Neural crest cell (in vitro differentiated cells): Measurements from ENCODE around the gene XAF1. TPM values are rescaled to one million over a fixed set of nuclear protein-coding genes. Genes with fewer than 3 reads are reported as not detected.
A peak's percentile ranks its signal among the peaks of the same experiment; 100 is the strongest.

Experiments used
- DNase-seq: peaks from one replicate; pipeline ENCODE4 v3.0.0; 2021; ENCODE audit warnings: low read depth, mixed read lengths, low spot score
- H3K27ac Mint-ChIP-seq: one replicate; pipeline ENCODE4 v1.8.0; 2021; ENCODE audit warnings: mild to moderate bottlenecking, mixed read lengths; ENCODE audit not compliant: unreplicated experiment
- H3K27me3 Mint-ChIP-seq: 2 replicates; pipeline ENCODE4 v1.8.0; 2021; ENCODE audit warnings: low read depth, mild to moderate bottlenecking, mixed read lengths
- H3K36me3 Mint-ChIP-seq: 2 replicates; pipeline ENCODE4 v1.8.0; 2021; ENCODE audit warnings: low read depth, mild to moderate bottlenecking, mixed read lengths
- H3K4me1 Mint-ChIP-seq: 2 replicates; pipeline ENCODE4 v1.8.0; 2021; ENCODE audit warnings: mixed read lengths
- H3K4me3 Mint-ChIP-seq: one replicate; pipeline ENCODE4 v1.8.0; 2021; ENCODE audit warnings: mild to moderate bottlenecking, mixed read lengths
- H3K9me3 Mint-ChIP-seq: 2 replicates; pipeline ENCODE4 v1.8.0; 2021; ENCODE audit warnings: mixed read lengths
- CTCF ChIP-seq: fragments of 200-600 bp; sonication (generic); conservative IDR thresholded peaks from 2 replicates; pipeline ENCODE4 v1.5.0; 2021; ENCODE audit warnings: antibody characterized with exemption, mild to moderate bottlenecking
- total RNA-seq: library from RNA; stranded (reverse); gene quantifications from 2 replicates; pipeline ENCODE4 v1.2.1, GENCODE V29; 2021

Gene XAF1
- total RNA-seq, 1 donor from 2014 or later, result not detected

GRCh38 chr17:6711081-6711674 is 44.7 kb upstream of the XAF1 start:
- Mint-ChIP-seq H3K9me3 (peaks cover 3% of the 10 kb centered on the region), H3K36me3 (no peaks in the 10 kb centered on the region), H3K27ac (no peak overlapping the region), H3K27me3 (peaks cover 74% of the 10 kb centered on the region), H3K4me1 (peaks cover 19% of the 10 kb centered on the region), H3K4me3 (peak overlapping the region; percentile 17)
- DNase-seq, result no peak
- TF ChIP-seq CTCF, result no peak

GRCh38 chr17:6711681-6712057 is 44.2 kb upstream of the XAF1 start:
- Mint-ChIP-seq H3K27me3 (peaks cover 78% of the 10 kb centered on the region), H3K36me3 (no peaks in the 10 kb centered on the region), H3K4me1 (peaks cover 19% of the 10 kb centered on the region), H3K9me3 (peaks cover 6% of the 10 kb centered on the region), H3K4me3 (peak overlapping the region; percentile 85), H3K27ac (no peak overlapping the region)
- TF ChIP-seq CTCF, result no peak
- DNase-seq, result no peak

GRCh38 chr17:6712058-6712853 is 43.6 kb upstream of the XAF1 start:
- TF ChIP-seq CTCF, result no peak
- Mint-ChIP-seq H3K36me3 (no peaks in the 10 kb centered on the region), H3K9me3 (peaks cover 8% of the 10 kb centered on the region), H3K27ac (no peak overlapping the region), H3K27me3 (peaks cover 75% of the 10 kb centered on the region), H3K4me1 (peaks cover 19% of the 10 kb centered on the region), H3K4me3 (peak overlapping the region; percentile 85)
- DNase-seq, result no peak

- H3K4me3 Mint-ChIP-seq, result peak overlapping the region; percentile 85
- DNase-seq, result no peak
- H3K4me1 Mint-ChIP-seq, result peaks cover 19% of the 10 kb centered on the region
- no peak overlapping the region for H3K27ac Mint-ChIP-seq
- peaks cover 8% of the 10 kb centered on the region for H3K9me3 Mint-ChIP-seq
- no peaks in the 10 kb centered on the region for H3K36me3 Mint-ChIP-seq
- H3K27me3 Mint-ChIP-seq, result peaks cover 77% of the 10 kb centered on the region
- no peak for TF ChIP-seq CTCF
These were observed 43.1 kb upstream of the XAF1 start for GRCh38 chr17:6712854-6713129.

- Mint-ChIP-seq H3K9me3 (peaks cover 10% of the 10 kb centered on the region), H3K4me3 (peak within 1 kb of the TSS; percentile 85), H3K27ac (no peak within 1 kb of the TSS), H3K36me3 (no peaks in the 10 kb centered on the region), H3K4me1 (peaks cover 19% of the 10 kb centered on the region), H3K27me3 (peaks cover 78% of the 10 kb centered on the region)
- DNase-seq, result peak; percentile 67
- peak; percentile 65 for TF ChIP-seq CTCF
These were observed 42.5 kb upstream of the XAF1 start, which contains the start of gene SLC13A5 for GRCh38 chr17:6713130-6713917. Gene SLC13A5 (minus strand): TSS chr17:6713369. CDS start chr17:6713333, 36 bp downstream.
